Measurements from ENCODE around the gene SEMA7A.

The SEMA7A gene

GRCh38 chr15:74428970-74429780 is 4.6 kb downstream of the SEMA7A start:
- no peak for DNase-seq

GRCh38 chr15:74428442-74428787 is 5.3 kb downstream of the SEMA7A start:
- DNase-seq: no peak

- DNase-seq: no peak
Observed at GRCh38 chr15:74427607-74428441, 5.9 kb downstream of the SEMA7A start.

GRCh38 chr15:74426404-74427281 is 7.1 kb downstream of the SEMA7A start:
- DNase-seq: no peak

GRCh38 chr15:74425630-74426029 is 8.1 kb downstream of the SEMA7A start:
- no peak for DNase-seq

GRCh38 chr15:74424901-74425528 is 8.7 kb downstream of the SEMA7A start:
- no peak for DNase-seq

GRCh38 chr15:74423431-74424257 is 10.1 kb downstream of the SEMA7A start:
- no peak for DNase-seq

GRCh38 chr15:74422652-74423430 is 10.9 kb downstream of the SEMA7A start:
- no peak for DNase-seq

- DNase-seq: no peak
Observed at GRCh38 chr15:74422265-74422651, 11.5 kb downstream of the SEMA7A start.

GRCh38 chr15:74421302-74422245 is 12.2 kb downstream of the SEMA7A start:
- no peak for DNase-seq

- DNase-seq: no peak
Observed at GRCh38 chr15:74420193-74420905, 13.4 kb downstream of the SEMA7A start.

- no peak for DNase-seq
Observed at GRCh38 chr15:74419432-74419831, 14.3 kb downstream of the SEMA7A start.

GRCh38 chr15:74418575-74419338 is 15.0 kb downstream of the SEMA7A start:
- DNase-seq: no peak

- no peak for DNase-seq
Observed at GRCh38 chr15:74417670-74418069, 16.1 kb downstream of the SEMA7A start.

GRCh38 chr15:74417225-74417624 is 16.5 kb downstream of the SEMA7A start:
- no peak for DNase-seq

- no peak for DNase-seq
Observed at GRCh38 chr15:74415966-74416916, 17.5 kb downstream of the SEMA7A start.
